Mucosa of gallbladder (tissue), 1 donor: Measurements from ENCODE around the gene FGGY. TPM values are rescaled to one million over a fixed set of nuclear protein-coding genes. Genes with fewer than 3 reads are reported as not detected.
"Not testable (repeated sequence)": the region's sequence is repeated elsewhere in the genome, so short reads cannot be mapped to it uniquely, and the experiment has no call there.

Experiments used
- DNase-seq: peaks from one replicate; pipeline ENCODE4 v3.0.0-alpha.2; 2020; ENCODE audit warnings: low spot score
- total RNA-seq: library from RNA; stranded (reverse); gene quantifications from one replicate; pipeline ENCODE4 v1.2.1, GENCODE V29; 2021
- donor health status: DM: no; HTN: no; CAD: no.

Gene FGGY
- total RNA-seq, 1 donor from 2014 or later, result 36.4 TPM

- DNase-seq, result no peak
Measured at GRCh38 chr1:59574085-59574484, 277.2 kb downstream of the FGGY start.

GRCh38 chr1:59577774-59578173, 280.9 kb downstream of the FGGY start:
- DNase-seq, result no peak

GRCh38 chr1:59579222-59579621, 282.3 kb downstream of the FGGY start:
- DNase-seq, result no peak

- DNase-seq, result no peak
Measured at GRCh38 chr1:59580257-59580656, 283.4 kb downstream of the FGGY start.

GRCh38 chr1:59592410-59592809, 295.5 kb downstream of the FGGY start:
- DNase-seq, result not testable (repeated sequence)

- no peak for DNase-seq
Measured at GRCh38 chr1:59592924-59593323, 296.0 kb downstream of the FGGY start.

GRCh38 chr1:59593798-59594790, 297.2 kb downstream of the FGGY start:
- DNase-seq, result peak; percentile 25

- DNase-seq, result peak; percentile 19
Measured at GRCh38 chr1:59595774-59596173, 298.9 kb downstream of the FGGY start.

- DNase-seq, result peak; percentile 38
Measured at GRCh38 chr1:59596432-59596831, 299.5 kb downstream of the FGGY start.

- DNase-seq, result no peak
Measured at GRCh38 chr1:59596956-59597355, 300.1 kb downstream of the FGGY start.

GRCh38 chr1:59597420-59598119, 300.7 kb downstream of the FGGY start:
- DNase-seq, result no peak

GRCh38 chr1:59598120-59598440, 301.2 kb downstream of the FGGY start:
- no peak for DNase-seq

GRCh38 chr1:59601041-59601441, 304.1 kb downstream of the FGGY start:
- peak; percentile 39 for DNase-seq

- DNase-seq, result no peak
Measured at GRCh38 chr1:59601811-59602210, 304.9 kb downstream of the FGGY start.

- DNase-seq, result no peak
Measured at GRCh38 chr1:59604191-59604590, 307.3 kb downstream of the FGGY start.

- DNase-seq, result no peak
Measured at GRCh38 chr1:59605184-59605583, 308.3 kb downstream of the FGGY start.

- DNase-seq, result no peak
Measured at GRCh38 chr1:59605761-59606160, 308.9 kb downstream of the FGGY start.

- no peak for DNase-seq
Measured at GRCh38 chr1:59609245-59609644, 312.4 kb downstream of the FGGY start.

GRCh38 chr1:59610499-59610898, 313.6 kb downstream of the FGGY start:
- DNase-seq, result not testable (repeated sequence)

- DNase-seq, result no peak
Measured at GRCh38 chr1:59617434-59617833, 320.5 kb downstream of the FGGY start.

- DNase-seq, result no peak
Measured at GRCh38 chr1:59619557-59619956, 322.7 kb downstream of the FGGY start.

- no peak for DNase-seq
Measured at GRCh38 chr1:59625384-59625783, 328.5 kb downstream of the FGGY start.
